HepG2 (cell line): ENCODE results near the gene KIF1C. TPM values are rescaled to one million over a fixed set of nuclear protein-coding genes. Genes with fewer than 3 reads are reported as not detected.

Experiments used
- AGO2 ChIP-seq: fragments of 200-400 bp; formaldehyde crosslinking; optimal IDR thresholded peaks from 2 replicates; pipeline ENCODE3; 2017; ENCODE audit warnings: mild to moderate bottlenecking, low read depth, low read length, moderate library complexity
- BRF2 ChIP-seq: sonication (generic); formaldehyde crosslinking; IDR thresholded peaks from 2 replicates; pipeline ENCODE4 v1.8.1; 2022; ENCODE audit warnings: mild to moderate bottlenecking, missing genetic modification reagents
- CBX2 ChIP-seq, 2 experiments: fragments of 200-600 bp in 1 of 2; sonication (generic); formaldehyde crosslinking in 1 of 2; IDR thresholded peaks; 2 replicates each; pipeline versions ENCODE4 v1.7.0 to v1.8.1; 2018 to 2022; ENCODE audit warnings: low read depth in 2 of 2, low read length in 1 of 2, mild to moderate bottlenecking in 1 of 2, missing genetic modification reagents in 1 of 2
- CSRNP1 ChIP-seq: sonication (generic); formaldehyde crosslinking; IDR thresholded peaks from 2 replicates; pipeline ENCODE4 v1.8.1; 2023; ENCODE audit warnings: mild to moderate bottlenecking, missing genetic modification reagents
- DMAP1 ChIP-seq: IDR thresholded peaks from 2 replicates; pipeline ENCODE4 v1.6.1; 2016
- GTF2F1 ChIP-seq: fragments of 150-350 bp; IDR thresholded peaks from 2 replicates; pipeline ENCODE4 v1.6.1; 2014; ENCODE audit warnings: low read length
- MED8 ChIP-seq: sonication (generic); formaldehyde crosslinking; IDR thresholded peaks from 2 replicates; pipeline ENCODE4 v1.8.1; 2023; ENCODE audit warnings: mild to moderate bottlenecking, missing genetic modification reagents; ENCODE audit not compliant: insufficient replicate concordance
- MTA1 ChIP-seq: sonication (generic); formaldehyde crosslinking; IDR thresholded peaks from 2 replicates; pipeline ENCODE4 v1.4.0; 2020; ENCODE audit warnings: missing genetic modification reagents, mild to moderate bottlenecking, borderline replicate concordance
- PBX2 ChIP-seq: IDR thresholded peaks from 2 replicates; pipeline ENCODE4 v1.6.1; 2016; ENCODE audit warnings: control low read depth
- POLR2G ChIP-seq: fragments of 200-400 bp; formaldehyde crosslinking; IDR thresholded peaks from 2 replicates; pipeline ENCODE4 v1.6.1; 2018; ENCODE audit warnings: mild to moderate bottlenecking, low read depth, low read length, moderate library complexity
- PRDM15 ChIP-seq: sonication (generic); formaldehyde crosslinking; IDR thresholded peaks from 2 replicates; pipeline ENCODE4 v1.4.0; 2020; ENCODE audit warnings: missing genetic modification reagents
- SALL2 ChIP-seq: sonication (generic); formaldehyde crosslinking; IDR thresholded peaks from 2 replicates; pipeline ENCODE4 v1.8.1; 2023; ENCODE audit warnings: mild to moderate bottlenecking, missing genetic modification reagents, inconsistent platforms
- SATB2 ChIP-seq: sonication (generic); formaldehyde crosslinking; IDR thresholded peaks from 2 replicates; pipeline ENCODE4 v1.5.0; 2020; ENCODE audit warnings: missing genetic modification reagents
- TFAP4 ChIP-seq: sonication (generic); IDR thresholded peaks from 2 replicates; pipeline ENCODE4 v1.6.1; 2016; ENCODE audit warnings: low read depth, borderline replicate concordance
- XBP1 ChIP-seq: sonication (generic); formaldehyde crosslinking; IDR thresholded peaks from 2 replicates; pipeline ENCODE4 v1.5.0; 2020; ENCODE audit warnings: missing genetic modification reagents
- ZBTB26 ChIP-seq: IDR thresholded peaks from 2 replicates; pipeline ENCODE4 v1.6.1; 2016; ENCODE audit warnings: missing compliant biosample characterization, missing genetic modification reagents, borderline replicate concordance
- ZMYM2 ChIP-seq: sonication (generic); formaldehyde crosslinking; IDR thresholded peaks from 2 replicates; pipeline ENCODE4 v1.8.0; 2022; ENCODE audit warnings: mild to moderate bottlenecking, missing genetic modification reagents
- ZNF17 ChIP-seq: sonication (generic); formaldehyde crosslinking; IDR thresholded peaks from 2 replicates; pipeline ENCODE4 v1.5.0; 2020; ENCODE audit warnings: mild to moderate bottlenecking, missing genetic modification reagents
- ZNF572 ChIP-seq: sonication (generic); formaldehyde crosslinking; IDR thresholded peaks from 2 replicates; pipeline ENCODE4 v1.5.1; 2020; ENCODE audit warnings: mild to moderate bottlenecking, missing genetic modification reagents
- ZNF790 ChIP-seq: sonication (generic); formaldehyde crosslinking; IDR thresholded peaks from 2 replicates; pipeline ENCODE4 v1.8.0; 2022; ENCODE audit warnings: missing genetic modification reagents, mild to moderate bottlenecking, borderline replicate concordance
- polyA plus RNA-seq, 8 experiments: library from polyadenylated mRNA; depleted of rRNA in 3 of 8; stranded (reverse) in 7 of 8; unstranded in 1 of 8; fragments of >200 nt; fragmentation: Illumina TruSeq in 4 of 8; extraction: Trizol in 4 of 8; gene quantifications; 2 replicates each; pipeline versions ENCODE4 v1.2.1 to v1.2.3, GENCODE V29; 2011 to 2016; ENCODE audit warnings: low read depth in 4 of 8, missing spikeins in 1 of 8, mixed read lengths in 1 of 8; ENCODE audit not compliant: insufficient read depth in 1 of 8
- total RNA-seq, 5 experiments: library from RNA; depleted of rRNA; stranded (reverse); fragments of >200 nt; fragmentation: Illumina TruSeq; extraction: Trizol; gene quantifications; 2 replicates each; pipeline ENCODE4 v1.2.3, GENCODE V29; 2016; ENCODE audit warnings: low read depth in 1 of 5

The KIF1C gene
- total and polyA plus RNA-seq, 2 of the 13 experiments (the other 11 are each of a cell fraction or from before 2014, with no cell fraction given) = 70.0 to 104 TPM

- TF ChIP-seq CSRNP1 (CRISPR knock-in tag) (no peak), ZNF572 (CRISPR knock-in tag) (no peak; the same call in 1 of the 2 replicates), TFAP4 (no peak; the same call in 1 of the 2 replicates), ZBTB26 (no peak; the same call in 1 of the 2 replicates), PBX2 (no peak), ZNF17 (CRISPR knock-in tag) (no peak), BRF2 (CRISPR knock-in tag) (no peak), PRDM15 (CRISPR knock-in tag) (no peak), AGO2 (no peak), SATB2 (CRISPR knock-in tag) (no peak), CBX2 (IDR thresholded peaks at IDR 0.05; ENCODE audit: low read depth, low read length) (no peak), CBX2 (CRISPR knock-in tag; IDR thresholded peaks at IDR 0.05; ENCODE audit: low read depth) (no peak), GTF2F1 (no peak), SALL2 (CRISPR knock-in tag) (no peak), DMAP1 (CRISPR knock-in tag) (no peak), POLR2G (peak; percentile 38; the same call in 1 of the 2 replicates), ZNF790 (CRISPR knock-in tag) (no peak), MTA1 (no peak), MED8 (CRISPR knock-in tag) (no peak), ZMYM2 (CRISPR knock-in tag) (no peak), XBP1 (no peak)
Measured at GRCh38 chr17:4969551-4970173, 28.1 kb upstream of the KIF1C start (continued).
